Lower leg skin (tissue), 4 donors: Measurements from ENCODE around the gene CSRP1. TPM values are rescaled to one million over a fixed set of nuclear protein-coding genes. Genes with fewer than 3 reads are reported as not detected.
A peak's percentile ranks its signal among the peaks of the same experiment; 100 is the strongest.
"Not testable (repeated sequence)": the region's sequence is repeated elsewhere in the genome, so short reads cannot be mapped to it uniquely, and the experiment has no call there.

Experiments used
- DNase-seq, 2 donors: peaks; one replicate each; pipeline ENCODE4 v3.0.0-alpha.2; 2019; ENCODE audit warnings: low spot score in 2 of 2
- H3K4me3 ChIP-seq: fragments of 200-600 bp; sonication (generic); 2 replicates; pipeline ENCODE4 v1.5.1; 2017; ENCODE audit warnings: mild to moderate bottlenecking, low read depth; ENCODE audit not compliant: poor library complexity, severe bottlenecking
- POLR2A ChIP-seq, 2 donors: fragments of 450-650 bp; IDR thresholded peaks; one replicate each; pipeline ENCODE4 v1.6.1; 2016 to 2017; ENCODE audit warnings: antibody characterized with exemption in 2 of 2, mild to moderate bottlenecking in 1 of 2, moderate library complexity in 1 of 2
- whole genome bisulfite sequencing, 2 donors: methylation state at CpG; one replicate each; pipeline ENCODE4 v1.1.5; 2018; 5-methylcytosine and 5-hydroxymethylcytosine counted together
- intact Hi-C: fragments of 100-400 bp; cut with DNase I; formaldehyde crosslinking; loops from one replicate; pipeline ENCODE4 v1.15.0; 2023; ENCODE audit warnings: low total_unique reads
- total RNA-seq, 4 donors: library from RNA; depleted of rRNA; stranded (reverse); fragments of >200 nt; gene quantifications; one replicate each; pipeline ENCODE4 v1.1.0, GENCODE V29; 2016
- TF ChIP-seq, protein P1 (sequence below), 3 donors: fragments of 450-650 bp; IDR thresholded peaks; one replicate each; pipeline ENCODE4 v1.5.1; 2016; ENCODE audit warnings: antibody characterized with exemption in 3 of 3, mild to moderate bottlenecking in 3 of 3, moderate library complexity in 2 of 3

CSRP1 gene
- total RNA-seq, 4 donors from 2014 or later = 310 to 627 (median 401) TPM

GRCh38 chr1:201496296-201496690, 10.6 kb downstream of the CSRP1 start:
- intact Hi-C loops = no loop called here
- no peak overlapping the region for H3K4me3 ChIP-seq

GRCh38 chr1:201495551-201496295, 11.2 kb downstream of the CSRP1 start:
- intact Hi-C loops = no loop called here
- 28% methylated on average over 11 of the region's 11 CpGs for WGBS, 2 donors
- DNase-seq = peak; percentile 62 to 92
- H3K4me3 ChIP-seq = no peak overlapping the region
- no peak for TF ChIP-seq POLR2A (IDR thresholded peaks at IDR 0.05)
- TF ChIP-seq, protein P1, sequence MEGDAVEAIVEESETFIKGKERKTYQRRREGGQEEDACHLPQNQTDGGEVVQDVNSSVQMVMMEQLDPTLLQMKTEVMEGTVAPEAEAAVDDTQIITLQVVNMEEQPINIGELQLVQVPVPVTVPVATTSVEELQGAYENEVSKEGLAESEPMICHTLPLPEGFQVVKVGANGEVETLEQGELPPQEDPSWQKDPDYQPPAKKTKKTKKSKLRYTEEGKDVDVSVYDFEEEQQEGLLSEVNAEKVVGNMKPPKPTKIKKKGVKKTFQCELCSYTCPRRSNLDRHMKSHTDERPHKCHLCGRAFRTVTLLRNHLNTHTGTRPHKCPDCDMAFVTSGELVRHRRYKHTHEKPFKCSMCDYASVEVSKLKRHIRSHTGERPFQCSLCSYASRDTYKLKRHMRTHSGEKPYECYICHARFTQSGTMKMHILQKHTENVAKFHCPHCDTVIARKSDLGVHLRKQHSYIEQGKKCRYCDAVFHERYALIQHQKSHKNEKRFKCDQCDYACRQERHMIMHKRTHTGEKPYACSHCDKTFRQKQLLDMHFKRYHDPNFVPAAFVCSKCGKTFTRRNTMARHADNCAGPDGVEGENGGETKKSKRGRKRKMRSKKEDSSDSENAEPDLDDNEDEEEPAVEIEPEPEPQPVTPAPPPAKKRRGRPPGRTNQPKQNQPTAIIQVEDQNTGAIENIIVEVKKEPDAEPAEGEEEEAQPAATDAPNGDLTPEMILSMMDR (IDR thresholded peaks at IDR 0.05) = no peak

More at GRCh38 chr1:201496296-201496690, 10.6 kb downstream of the CSRP1 start:
- WGBS, 2 donors = 34 to 52% methylated on average over 8 of the region's 8 CpGs
- no peak for DNase-seq
- TF ChIP-seq, protein P1 (IDR thresholded peaks at IDR 0.05) = no peak
- TF ChIP-seq POLR2A (IDR thresholded peaks at IDR 0.05) = no peak

- intact Hi-C loops = no loop called here
- H3K4me3 ChIP-seq = no peak overlapping the region
- 41 to 54% methylated on average over 14 to 15 of the region's 15 CpGs for WGBS, 2 donors
- TF ChIP-seq POLR2A (IDR thresholded peaks at IDR 0.05) = no peak
- TF ChIP-seq, protein P1 (IDR thresholded peaks at IDR 0.05) = no peak
- DNase-seq = no peak
Measured at GRCh38 chr1:201493757-201494617, 12.9 kb downstream of the CSRP1 start.

- intact Hi-C loops, DNase-seq, H3K4me3 ChIP-seq: not testable (repeated sequence)
- 94 to 100% methylated on average over 2 to 3 of the region's 3 CpGs for whole genome bisulfite sequencing, 2 donors
Measured at GRCh38 chr1:201493026-201493656, 13.8 kb downstream of the CSRP1 start.

DNA sequence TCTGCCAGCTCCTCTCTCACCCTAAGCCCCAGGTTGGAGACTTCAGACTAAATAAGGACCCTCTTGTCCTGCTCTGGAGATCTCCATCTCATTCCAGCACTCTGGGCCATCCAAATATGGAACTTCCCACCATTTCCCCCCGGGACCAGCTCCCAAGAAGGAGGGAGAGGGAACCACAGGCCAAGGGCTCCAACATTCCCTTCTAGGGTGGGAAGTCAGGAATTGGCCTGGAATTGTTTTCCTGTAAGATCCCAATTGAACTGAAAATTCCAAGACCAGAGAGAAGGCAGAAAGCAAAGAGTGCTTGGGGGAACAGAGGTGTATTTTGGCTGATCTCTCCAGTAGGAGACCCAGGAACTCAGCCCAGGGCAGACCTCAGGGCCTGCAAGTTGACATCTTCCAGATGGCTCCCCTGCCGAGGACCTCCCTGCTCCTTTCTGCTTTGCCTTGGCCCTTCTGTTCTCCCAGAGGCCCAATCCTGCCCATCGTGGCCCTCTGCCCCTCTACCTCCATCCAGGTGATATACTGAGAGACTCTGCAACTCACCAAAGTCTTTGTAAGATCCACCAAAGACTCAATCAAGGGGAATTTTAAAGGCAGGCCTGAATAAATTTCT, 14.9 kb downstream of the CSRP1 start:
- no peak overlapping the region for H3K4me3 ChIP-seq
- 59 to 70% methylated on average over 3 of the region's 3 CpGs for WGBS, 2 donors
- intact Hi-C loops = no loop called here
- TF ChIP-seq, protein P1 (IDR thresholded peaks at IDR 0.05) = no peak
- TF ChIP-seq POLR2A (IDR thresholded peaks at IDR 0.05) = no peak
- DNase-seq = no peak
